Choroid plexus epithelial cell (primary cell): Measurements from ENCODE around the gene TMEM151A.

Experiments used
- DNase-seq: peaks from one replicate; pipeline ENCODE4 v3.0.0-alpha.2; 2010; ENCODE audit warnings: low read depth
- H3K4me3 ChIP-seq: 2 replicates; pipeline ENCODE4 v1.5.1; 2011; ENCODE audit warnings: low read depth, mild to moderate bottlenecking, control low read depth, low read length, moderate library complexity
- TF ChIP-seq, protein P1 (sequence below): conservative IDR thresholded peaks from 2 replicates; pipeline ENCODE4 v1.5.1; 2011; ENCODE audit warnings: low read depth, mild to moderate bottlenecking, control low read depth, inconsistent platforms, low read length, moderate library complexity

TMEM151A gene

DNA sequence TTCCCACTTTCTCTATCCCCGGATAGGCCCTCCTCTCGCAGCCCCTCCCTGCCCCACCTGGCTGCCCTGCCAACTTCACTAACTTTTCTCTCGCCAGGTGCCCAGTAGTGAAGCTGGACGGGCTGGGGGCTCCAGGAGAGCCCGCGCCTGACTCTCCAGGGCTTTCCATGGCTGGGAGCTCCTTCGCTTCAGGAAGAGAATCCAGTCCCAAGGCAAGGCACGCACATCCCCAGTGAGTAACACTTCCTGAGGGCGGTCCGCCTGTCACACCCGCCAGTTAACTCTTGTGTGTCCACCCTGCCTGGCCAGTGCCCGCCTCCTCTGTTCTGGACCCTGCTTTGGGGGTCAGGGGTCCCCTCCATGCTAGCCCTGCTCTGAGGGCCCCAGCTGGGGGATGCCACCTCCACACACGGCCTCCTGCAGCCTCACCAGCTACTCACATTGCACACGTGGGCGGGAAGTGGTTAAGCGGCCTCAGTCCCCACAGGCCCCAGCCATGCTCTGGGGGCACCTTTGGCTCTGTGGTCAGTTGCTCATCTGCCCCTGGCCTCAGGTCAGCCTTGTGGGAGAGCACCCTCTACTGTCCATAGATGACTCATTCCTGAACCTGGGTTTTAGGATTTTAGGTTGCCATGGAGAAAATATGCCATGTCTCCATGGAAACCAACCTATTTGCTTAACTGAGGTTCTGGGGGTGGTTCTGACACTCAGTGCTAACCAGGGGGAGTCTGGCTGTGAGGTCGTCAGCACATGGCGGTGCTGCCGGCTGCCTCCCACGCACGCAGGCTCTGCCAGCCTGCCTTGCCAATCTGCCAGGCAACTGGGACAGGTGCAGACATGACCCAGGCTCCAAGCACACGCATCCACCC is 44.8 kb downstream of the TMEM151A start, which contains the start of gene RIN1:
Gene RIN1 (minus strand): TSS at position 201 of the 869 bp plus-strand sequence. CDS start 32 bp downstream, at position 169.
- peak; percentile 100 for DNase-seq
- peak within 1 kb of the TSS; percentile 65 for H3K4me3 ChIP-seq
- TF ChIP-seq, protein P1, sequence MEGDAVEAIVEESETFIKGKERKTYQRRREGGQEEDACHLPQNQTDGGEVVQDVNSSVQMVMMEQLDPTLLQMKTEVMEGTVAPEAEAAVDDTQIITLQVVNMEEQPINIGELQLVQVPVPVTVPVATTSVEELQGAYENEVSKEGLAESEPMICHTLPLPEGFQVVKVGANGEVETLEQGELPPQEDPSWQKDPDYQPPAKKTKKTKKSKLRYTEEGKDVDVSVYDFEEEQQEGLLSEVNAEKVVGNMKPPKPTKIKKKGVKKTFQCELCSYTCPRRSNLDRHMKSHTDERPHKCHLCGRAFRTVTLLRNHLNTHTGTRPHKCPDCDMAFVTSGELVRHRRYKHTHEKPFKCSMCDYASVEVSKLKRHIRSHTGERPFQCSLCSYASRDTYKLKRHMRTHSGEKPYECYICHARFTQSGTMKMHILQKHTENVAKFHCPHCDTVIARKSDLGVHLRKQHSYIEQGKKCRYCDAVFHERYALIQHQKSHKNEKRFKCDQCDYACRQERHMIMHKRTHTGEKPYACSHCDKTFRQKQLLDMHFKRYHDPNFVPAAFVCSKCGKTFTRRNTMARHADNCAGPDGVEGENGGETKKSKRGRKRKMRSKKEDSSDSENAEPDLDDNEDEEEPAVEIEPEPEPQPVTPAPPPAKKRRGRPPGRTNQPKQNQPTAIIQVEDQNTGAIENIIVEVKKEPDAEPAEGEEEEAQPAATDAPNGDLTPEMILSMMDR, result peak; percentile 38

DNA sequence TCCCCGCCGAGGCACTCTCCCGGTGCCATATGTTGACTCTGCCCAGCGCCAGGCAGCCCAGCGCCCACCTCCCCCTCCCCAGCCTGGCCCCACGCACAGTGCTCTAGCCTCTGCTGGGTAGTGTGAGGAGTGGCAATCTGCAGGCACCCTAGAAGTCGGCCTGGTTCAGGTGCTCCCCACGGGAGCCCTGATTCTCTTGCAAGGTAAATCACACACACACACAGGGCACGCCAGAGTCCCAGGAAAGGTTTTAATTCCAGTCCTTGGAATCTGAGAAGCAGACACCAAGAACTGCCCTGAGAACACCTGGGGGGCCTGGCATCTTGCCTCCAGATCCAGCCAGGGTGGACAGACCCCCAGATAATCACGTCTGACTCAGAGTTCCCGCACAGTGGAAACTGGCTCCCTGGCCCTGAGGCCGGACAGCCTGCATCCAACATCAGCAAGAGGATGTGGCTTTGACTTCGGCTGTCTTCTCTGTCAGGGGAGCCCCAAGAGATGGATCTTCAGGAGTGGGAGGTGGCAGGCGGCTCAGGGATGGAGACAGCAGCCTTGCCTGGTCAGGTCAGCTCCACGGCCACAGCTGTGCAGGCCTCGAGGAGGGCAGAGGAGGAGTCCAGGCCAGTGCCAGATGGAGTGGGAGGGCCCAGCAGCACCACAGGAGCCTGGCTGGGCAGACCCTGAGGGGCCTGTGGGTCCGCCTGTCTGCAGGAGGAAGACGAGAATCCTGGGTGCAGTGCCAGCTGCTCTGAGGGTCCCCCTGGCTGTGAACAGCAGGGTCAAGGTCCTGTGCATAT is 45.6 kb downstream of the TMEM151A start:
- peak overlapping the region; percentile 18 for H3K4me3 ChIP-seq
- TF ChIP-seq, protein P1, result peak; percentile 16
- peak; percentile 69 for DNase-seq

DNA sequence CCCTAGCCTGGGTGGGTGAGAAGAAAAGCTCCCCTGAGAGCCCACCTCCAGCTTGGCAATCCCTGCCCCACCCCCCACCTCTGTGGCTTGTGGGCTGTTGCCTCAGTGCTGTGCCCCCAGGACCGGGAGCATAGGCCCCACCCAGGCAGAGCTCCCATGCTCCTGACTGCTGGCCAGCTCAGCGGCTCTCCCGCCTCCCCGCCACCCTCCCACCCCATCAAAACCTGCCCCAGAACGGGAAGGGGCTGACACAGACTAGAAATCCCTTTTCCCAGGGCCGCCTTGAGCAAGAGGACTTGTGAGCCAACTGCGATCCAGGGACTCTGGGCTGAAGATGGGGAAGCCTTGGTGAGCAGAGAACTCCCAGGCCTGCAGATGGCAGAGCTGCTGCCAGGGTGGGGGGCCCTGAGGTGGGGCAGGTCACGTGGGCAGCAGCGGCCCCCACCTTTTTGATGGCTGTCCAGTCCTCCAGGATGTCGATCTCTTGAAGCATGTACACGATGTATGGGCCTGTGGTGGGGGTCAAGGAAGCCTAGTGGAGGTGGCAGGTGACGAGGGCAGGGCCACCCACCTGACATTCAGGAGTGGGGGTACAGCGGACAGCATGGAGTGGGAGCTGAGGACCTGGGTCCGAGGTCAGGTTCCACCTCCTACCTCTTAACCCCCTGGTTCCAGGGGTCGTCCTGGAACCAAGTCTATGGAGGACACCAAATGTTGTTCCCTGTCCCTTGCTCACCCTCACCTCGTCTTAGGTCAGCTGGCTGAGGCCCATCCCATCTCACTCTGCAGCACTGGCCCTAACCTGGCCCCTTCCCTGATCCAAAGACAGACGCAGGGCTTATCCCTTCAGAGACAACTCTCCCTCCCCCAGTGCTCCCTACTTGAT is 46.8 kb downstream of the TMEM151A start:
- TF ChIP-seq, protein P1, result no peak
- H3K4me3 ChIP-seq, result no peak overlapping the region
- DNase-seq, result no peak

DNA sequence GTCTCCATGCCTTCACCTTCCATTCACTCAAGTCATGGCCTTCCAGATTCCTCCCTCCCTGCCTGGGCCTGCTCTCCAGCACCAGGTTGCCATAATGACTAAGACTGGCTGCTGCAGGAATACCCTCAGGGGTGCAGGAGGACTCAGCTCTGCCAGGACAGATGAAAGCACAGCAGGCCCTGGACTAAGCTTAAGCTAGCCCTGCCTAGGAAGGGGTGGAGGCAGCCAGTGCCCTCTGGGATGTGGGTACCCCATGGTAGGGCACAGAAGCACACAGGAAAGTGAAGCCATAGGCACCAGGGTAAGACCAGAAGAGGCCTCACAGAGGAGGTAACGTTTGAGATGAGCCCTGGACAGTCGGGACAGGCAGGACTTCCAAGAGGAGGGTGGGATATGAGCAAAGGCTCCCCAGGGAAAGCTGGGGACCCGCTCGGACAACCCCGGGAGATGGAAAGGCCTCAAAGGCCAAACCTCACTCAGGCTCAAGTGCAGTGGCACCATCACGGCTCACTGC is 47.5 kb downstream of the TMEM151A start:
- no peak for DNase-seq
- TF ChIP-seq, protein P1, result no peak
- no peak overlapping the region for H3K4me3 ChIP-seq

DNA sequence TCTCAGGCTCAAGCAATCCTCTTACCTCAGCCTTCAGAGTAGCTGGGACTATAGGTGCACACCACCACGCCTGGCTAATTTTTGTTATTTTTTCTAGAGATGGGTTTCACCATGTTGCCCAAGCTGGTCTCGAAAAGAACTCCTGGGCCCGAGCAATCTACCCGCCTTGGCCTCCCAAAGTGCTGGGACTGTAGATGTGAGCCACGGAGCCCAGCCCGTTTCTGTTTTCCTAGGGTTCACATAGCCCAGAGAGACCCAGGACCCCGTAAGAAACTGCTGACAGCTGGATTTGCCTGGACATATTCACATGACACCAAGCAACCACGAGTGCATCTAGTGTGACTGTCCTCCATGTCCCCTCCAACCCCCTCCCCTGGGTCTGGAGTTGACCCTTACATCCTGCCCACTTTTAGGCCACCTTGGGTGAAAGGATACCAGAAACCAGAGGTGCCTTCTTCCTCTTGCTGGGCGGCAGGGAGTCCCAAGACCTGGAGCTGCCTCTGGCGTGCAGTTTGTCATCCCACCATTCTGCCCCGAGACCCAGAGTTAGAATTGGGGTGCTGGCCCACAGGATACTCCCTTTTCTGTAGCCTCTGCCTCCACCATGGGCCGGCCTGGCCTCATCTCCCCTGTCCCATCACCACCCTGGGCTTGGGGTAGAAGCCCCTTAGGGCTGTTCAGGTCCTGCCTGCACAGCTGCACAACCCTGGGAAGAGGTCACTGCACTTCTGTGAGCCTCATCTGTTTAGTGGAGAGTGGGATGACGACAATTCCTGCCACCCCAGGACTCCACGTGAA is 48.2 kb downstream of the TMEM151A start:
- DNase-seq, result no peak
- TF ChIP-seq, protein P1, result no peak
- H3K4me3 ChIP-seq, result no peak overlapping the region
